B cell (primary cell): ENCODE results near the gene PTPRN2. TPM values are rescaled to one million over a fixed set of nuclear protein-coding genes. Genes with fewer than 3 reads are reported as not detected.

Experiments used
- ATAC-seq: fragments of 200-7000 bp; cut with Tn5 transposase; one replicate; pipeline ENCODE4 v1.10.0; 2021; ENCODE audit warnings: low read depth, mild to moderate bottlenecking, moderate number of reproducible peaks, moderate library complexity
- CTCF ChIA-PET: fragments of 350-600 bp; sonication (Branson Sonifier 250); formaldehyde crosslinking; loops from one replicate; lab custom pipeline; 2021; ENCODE audit warnings: antibody characterized with exemption, inconsistent platforms; lab: Charles Lee
- POLR2A ChIA-PET: fragments of 350-600 bp; sonication (Branson Sonifier 250); formaldehyde crosslinking; loops from one replicate; lab custom pipeline; 2021; ENCODE audit warnings: antibody characterized with exemption; lab: Charles Lee
- DNase-seq: peaks from one replicate; pipeline ENCODE4 v3.0.0; 2013
- H2AFZ ChIP-seq: 2 replicates; pipeline ENCODE4 v1.6.1; 2012; ENCODE audit warnings: mild to moderate bottlenecking, low read depth, low read length; ENCODE audit not compliant: insufficient read depth, poor library complexity, severe bottlenecking
- H3K27ac ChIP-seq, 2 donors: 1 replicate in 1 of 2; 2 replicates in 1 of 2; pipeline ENCODE4 v1.5.1; 2012 to 2013; ENCODE audit warnings: low read length in 2 of 2, mild to moderate bottlenecking in 2 of 2, moderate library complexity in 1 of 2
- H3K27me3 ChIP-seq, 4 experiments: fragments of 200-600 bp in 1 of 4; sonication (generic) in 1 of 4; replicated peaks in 1 of 4; 1 replicate in 2 of 4; 2 replicates in 2 of 4; pipeline versions ENCODE4 v1.6.1 to v1.7.0; 2013 to 2016; ENCODE audit warnings: low read length in 3 of 4, mild to moderate bottlenecking in 2 of 4, mixed read lengths in 1 of 4, moderate library complexity in 1 of 4; ENCODE audit not compliant: insufficient read depth in 4 of 4, control insufficient read depth in 3 of 4; ENCODE audit errors: control extremely low read depth in 1 of 4
- H3K36me3 ChIP-seq, 2 experiments: replicated peaks in 1 of 2; 1 replicate in 1 of 2; 2 replicates in 1 of 2; pipeline versions ENCODE4 v1.6.1 to v1.7.1; 2013; ENCODE audit warnings: low read length in 1 of 2; ENCODE audit not compliant: insufficient read depth in 2 of 2, control insufficient read depth in 1 of 2; ENCODE audit errors: control extremely low read depth in 1 of 2, extremely low read depth in 1 of 2
- H3K4me1 ChIP-seq, 2 donors: fragments of 200-600 bp in 1 of 2; sonication (generic) in 1 of 2; 1 replicate in 1 of 2; 2 replicates in 1 of 2; pipeline versions ENCODE4 v1.5.1 to v1.6.1; 2013 to 2017; ENCODE audit warnings: low read length in 2 of 2; ENCODE audit not compliant: control insufficient read depth in 2 of 2, insufficient read depth in 2 of 2
- H3K4me2 ChIP-seq: replicated peaks from 2 replicates; pipeline ENCODE3; 2012; ENCODE audit warnings: mild to moderate bottlenecking, low read depth, low read length; ENCODE audit not compliant: poor library complexity, severe bottlenecking
- H3K4me3 ChIP-seq, 5 experiments: fragments of 200-600 bp in 1 of 5; sonication (generic) in 1 of 5; 1 replicate in 3 of 5; 2 replicates in 2 of 5; pipeline versions ENCODE4 v1.5.1 to v1.7.0; 2011 to 2016; ENCODE audit warnings: low read length in 4 of 5, mild to moderate bottlenecking in 4 of 5, low read depth in 2 of 5, control low read depth in 1 of 5, moderate library complexity in 1 of 5; ENCODE audit not compliant: insufficient read depth in 1 of 5; ENCODE audit errors: control extremely low read depth in 1 of 5, extremely low read depth in 1 of 5
- H3K79me2 ChIP-seq: fragments of 200-600 bp; sonication (generic); one replicate; pipeline ENCODE4 v1.6.0; 2016; ENCODE audit warnings: low read length; ENCODE audit not compliant: control insufficient read depth, insufficient read depth
- H3K9ac ChIP-seq: fragments of 200-600 bp; sonication (generic); 2 replicates; pipeline ENCODE4 v1.6.1; 2017; ENCODE audit warnings: mild to moderate bottlenecking, low read length, moderate library complexity
- H3K9me3 ChIP-seq, 3 donors: one replicate each; pipeline versions ENCODE4 v1.6.1 to v1.7.1; 2013; ENCODE audit warnings: low read length in 2 of 3; ENCODE audit not compliant: control insufficient read depth in 2 of 3, insufficient read depth in 1 of 3; ENCODE audit errors: control extremely low read depth in 1 of 3
- H4K20me1 ChIP-seq: 2 replicates; pipeline ENCODE4 v1.6.0; 2012; ENCODE audit warnings: mild to moderate bottlenecking, low read length; ENCODE audit not compliant: insufficient read depth, control insufficient read depth, poor library complexity, severe bottlenecking
- H3K27ac Mint-ChIP-seq: one replicate; pipeline ENCODE4 v1.8.0; 2021; ENCODE audit warnings: mixed read lengths
- H3K27me3 Mint-ChIP-seq: one replicate; pipeline ENCODE4 v1.8.0; 2021; ENCODE audit warnings: mixed read lengths
- H3K4me1 Mint-ChIP-seq: one replicate; pipeline ENCODE4 v1.8.0; 2021; ENCODE audit warnings: mixed read lengths
- H3K4me3 Mint-ChIP-seq: one replicate; pipeline ENCODE4 v1.8.0; 2021; ENCODE audit warnings: mixed read lengths
- H3K9me3 Mint-ChIP-seq: one replicate; pipeline ENCODE4 v1.8.0; 2022; ENCODE audit warnings: mixed read lengths; ENCODE audit not compliant: insufficient read depth
- CTCF ChIP-seq: fragments of 200-600 bp; IDR thresholded peaks from one replicate; pipeline ENCODE4 v1.8.0; 2022; ENCODE audit warnings: antibody characterized with exemption, mild to moderate bottlenecking
- WGBS: methylation state at CpG from one replicate; pipeline ENCODE4 v1.1.5; 2013; ENCODE audit warnings: missing lambda C conversion rate; ENCODE audit not compliant: insufficient coverage; 5-methylcytosine and 5-hydroxymethylcytosine counted together
- intact Hi-C: fragments of 100-400 bp; cut with micrococcal nuclease; formaldehyde crosslinking; loops from one replicate; pipeline ENCODE4 v1.10.0; 2022
- polyA plus RNA-seq: library from polyadenylated mRNA; depleted of rRNA; stranded (reverse); fragments of >200 nt; gene quantifications from 2 replicates; pipeline ENCODE4 v1.2.3, GENCODE V29; 2012
- total RNA-seq, 2 donors: library from RNA; stranded (reverse); fragments of 120-200 nt in 1 of 2; gene quantifications; 1 replicate in 1 of 2; 2 replicates in 1 of 2; pipeline versions ENCODE4 v1.2.3 to v1.2.4, GENCODE V29; 2013 to 2022

Gene PTPRN2
- total and polyA plus RNA-seq, 2 donors (not counting 1 experiment from before 2014, with no cell fraction given) = 2.0 to 5.0 TPM

GRCh38 chr7:157674715-157675426 lies 912.8 kb downstream of the PTPRN2 start:
- intact Hi-C loops = no loop called here
- H3K27me3 ChIP-seq = peaks cover 0 to 13% (median 1%) of the 10 kb centered on the region in 4 experiments
- no peaks in the 10 kb centered on the region for H4K20me1 ChIP-seq
- Mint-ChIP-seq H3K27ac (no peak overlapping the region), H3K4me3 (no peak overlapping the region), H3K9me3 (no peaks in the 10 kb centered on the region), H3K4me1 (no peaks in the 10 kb centered on the region), H3K27me3 (peaks cover 37% of the 10 kb centered on the region)
- ATAC-seq (no peak), DNase-seq (no peak)
- no peak overlapping the region for H3K4me2 ChIP-seq
- H3K27ac ChIP-seq = no peak overlapping the region
- POLR2A ChIA-PET = no interaction called here
- H3K36me3 ChIP-seq = no peaks in the 10 kb centered on the region
- no peak overlapping the region for H3K4me3 ChIP-seq
- WGBS = 90% methylated on average over 23 of the region's 30 CpGs
- H3K4me1 ChIP-seq = peaks cover 0 to 2% of the 10 kb centered on the region in 2 donors
- no peak for TF ChIP-seq CTCF
- H3K9me3 ChIP-seq = peaks cover 0 to 26% (median 0%) of the 10 kb centered on the region in 3 donors
- H3K9ac ChIP-seq = no peak overlapping the region
- CTCF ChIA-PET = no interaction called here
- H3K79me2 ChIP-seq = no peaks in the 10 kb centered on the region
- no peak overlapping the region for H2AFZ ChIP-seq

- no peaks in the 10 kb centered on the region for H3K9me3 Mint-ChIP-seq
- ChIA-PET CTCF (no interaction called here), POLR2A (no interaction called here)
- intact Hi-C loops = no loop called here
- no peaks in the 10 kb centered on the region for H4K20me1 ChIP-seq
- no peak overlapping the region for H3K9ac ChIP-seq
- DNase-seq (no peak), ATAC-seq (no peak)
- H3K4me1 ChIP-seq = peaks cover 0 to 6% of the 10 kb centered on the region in 2 donors
- H3K4me1 Mint-ChIP-seq = no peaks in the 10 kb centered on the region
- H3K4me3 Mint-ChIP-seq = no peak overlapping the region
- no peak overlapping the region for H2AFZ ChIP-seq
- no peaks in the 10 kb centered on the region for H3K79me2 ChIP-seq
- peaks cover 0 to 27% (median 0%) of the 10 kb centered on the region in 3 donors for H3K9me3 ChIP-seq
- H3K27me3 ChIP-seq = peaks cover 0 to 15% (median 1%) of the 10 kb centered on the region in 4 experiments
- no peak for TF ChIP-seq CTCF
- H3K27ac ChIP-seq = no peak overlapping the region
- H3K4me3 ChIP-seq = no peak overlapping the region
- H3K27ac Mint-ChIP-seq = no peak overlapping the region
- 92% methylated on average over 15 of the region's 28 CpGs for WGBS
- H3K36me3 ChIP-seq = no peaks in the 10 kb centered on the region
- H3K4me2 ChIP-seq = no peak overlapping the region
- H3K27me3 Mint-ChIP-seq = peaks cover 30% of the 10 kb centered on the region
Observed at GRCh38 chr7:157674027-157674714, 913.5 kb downstream of the PTPRN2 start.
